ENCODE measurements around the gene IKBKG.

GRCh38 chrX:154513716-154514115 is 33.7 kb upstream of the IKBKG start:
- no peak for TF ChIP-seq GATA2 (IDR thresholded peaks at IDR 0.05; ENCODE audit: low read depth, low read length)
- no peak for TF ChIP-seq GATA3 (IDR thresholded peaks at IDR 0.05; ENCODE audit: low read depth, low read length)
